ENCODE measurements around the gene ZNF549.

- TF ChIP-seq CTCF (IDR thresholded peaks at IDR 0.05; ENCODE audit: poor library complexity, severe bottlenecking) (no peak), POLR2AphosphoS5 (IDR thresholded peaks at IDR 0.05) (no peak), REST (IDR thresholded peaks at IDR 0.05; ENCODE audit: borderline replicate concordance) (no peak)
These were observed 15.7 kb upstream of the ZNF549 start for GRCh38 chr19:57511484-57511883.

Measured in neural cell (in vitro differentiated cells).